Kidney epithelial cell (primary cell): ENCODE measurements around the gene FAM117B. TPM values are rescaled to one million over a fixed set of nuclear protein-coding genes. Genes with fewer than 3 reads are reported as not detected.

Experiments
- DNase-seq: peaks from one replicate; pipeline ENCODE4 v3.0.0-alpha.2; 2010; ENCODE audit warnings: low read depth
- H3K27me3 ChIP-seq: 2 replicates; pipeline ENCODE4 v1.6.0; 2011; ENCODE audit warnings: low read length; ENCODE audit not compliant: control insufficient read depth, insufficient read depth
- H3K36me3 ChIP-seq: 2 replicates; pipeline ENCODE4 v1.5.1; 2011; ENCODE audit warnings: low read length; ENCODE audit not compliant: control insufficient read depth, insufficient read depth
- H3K4me3 ChIP-seq: 2 replicates; pipeline ENCODE4 v1.5.1; 2011; ENCODE audit warnings: low read depth, mild to moderate bottlenecking, control low read depth, low read length
- CTCF ChIP-seq: IDR thresholded peaks from 2 replicates; pipeline ENCODE4 v1.5.1; 2011; ENCODE audit warnings: mild to moderate bottlenecking, moderate library complexity, low read length, control low read depth, inconsistent platforms; ENCODE audit not compliant: insufficient read depth, poor library complexity, severe bottlenecking
- total RNA-seq: library from RNA; depleted of rRNA; stranded (reverse); fragments of >200 nt; gene quantifications from 2 replicates; pipeline ENCODE4 v1.2.3, GENCODE V29; 2015

FAM117B gene
- total RNA-seq, 1 donor from 2014 or later: 6.7 TPM

GRCh38 chr2:202723746-202724145 lies 89.0 kb downstream of the FAM117B start:
- no peak for DNase-seq
- H3K27me3 ChIP-seq: no peaks in the 10 kb centered on the region
- no peak overlapping the region for H3K4me3 ChIP-seq
- no peaks in the 10 kb centered on the region for H3K36me3 ChIP-seq
- no peak for TF ChIP-seq CTCF

- Histone ChIP-seq H3K27me3 (no peaks in the 10 kb centered on the region), H3K36me3 (no peaks in the 10 kb centered on the region), H3K4me3 (no peak overlapping the region)
- no peak for DNase-seq
- TF ChIP-seq CTCF: no peak
Measured at GRCh38 chr2:202726070-202726469, 91.3 kb downstream of the FAM117B start.

GRCh38 chr2:202736826-202737225 lies 102.1 kb downstream of the FAM117B start:
- H3K4me3 ChIP-seq: no peak overlapping the region
- H3K36me3 ChIP-seq: no peaks in the 10 kb centered on the region
- TF ChIP-seq CTCF: no peak
- H3K27me3 ChIP-seq: no peaks in the 10 kb centered on the region
- no peak for DNase-seq

- no peak for DNase-seq
- Histone ChIP-seq H3K27me3 (no peaks in the 10 kb centered on the region), H3K36me3 (no peaks in the 10 kb centered on the region), H3K4me3 (no peak overlapping the region)
- no peak for TF ChIP-seq CTCF
Measured at GRCh38 chr2:202743613-202744012, 108.8 kb downstream of the FAM117B start.

GRCh38 chr2:202749477-202749876 lies 114.7 kb downstream of the FAM117B start:
- H3K27me3 ChIP-seq: no peaks in the 10 kb centered on the region
- DNase-seq: no peak
- TF ChIP-seq CTCF: no peak
- no peaks in the 10 kb centered on the region for H3K36me3 ChIP-seq
- no peak overlapping the region for H3K4me3 ChIP-seq

- H3K36me3 ChIP-seq: no peaks in the 10 kb centered on the region
- no peaks in the 10 kb centered on the region for H3K27me3 ChIP-seq
- TF ChIP-seq CTCF: no peak
- H3K4me3 ChIP-seq: no peak overlapping the region
- DNase-seq: no peak
Measured at GRCh38 chr2:202750763-202751427, 116.1 kb downstream of the FAM117B start.
